SK-N-SH (cell line): Measurements from ENCODE around the gene NUDT16.

Experiments used
- CHD2 ChIP-seq: fragments of 150-350 bp; IDR thresholded peaks from 2 replicates; pipeline ENCODE4 v1.6.1; 2018; ENCODE audit warnings: low read length; ENCODE audit not compliant: partially characterized antibody
- CTCF ChIP-seq: fragments of 200-600 bp; sonication (generic); IDR thresholded peaks from 2 replicates; pipeline ENCODE4 v1.6.1; 2017; ENCODE audit warnings: antibody characterized with exemption, mild to moderate bottlenecking, moderate library complexity
- EZH2phosphoT487 ChIP-seq: fragments of 200-600 bp; sonication (generic); IDR thresholded peaks from 2 replicates; pipeline ENCODE4 v1.6.1; 2017; ENCODE audit warnings: low read depth, mixed run types, mild to moderate bottlenecking, antibody characterized with exemption, moderate library complexity, borderline replicate concordance
- FOXJ3 ChIP-seq: sonication (generic); formaldehyde crosslinking; IDR thresholded peaks from 2 replicates; pipeline ENCODE4 v1.5.1; 2020; ENCODE audit warnings: mild to moderate bottlenecking, missing genetic modification reagents
- FOXM1 ChIP-seq: IDR thresholded peaks from 2 replicates; pipeline ENCODE4 v1.4.0; 2012; ENCODE audit warnings: low read depth, mild to moderate bottlenecking
- PBX3 ChIP-seq: IDR thresholded peaks from 2 replicates; pipeline ENCODE4; 2012
- POLR2AphosphoS5 ChIP-seq: IDR thresholded peaks from 2 replicates; pipeline ENCODE4 v1.6.1; 2012; ENCODE audit warnings: low read depth, low read length
- RAD21 ChIP-seq: IDR thresholded peaks from 2 replicates; pipeline ENCODE4 v1.6.1; 2012; ENCODE audit warnings: mild to moderate bottlenecking, low read length
- SIN3A ChIP-seq: IDR thresholded peaks from 2 replicates; pipeline ENCODE4 v1.6.1; 2012; ENCODE audit warnings: low read depth, mild to moderate bottlenecking, low read length, moderate library complexity, borderline replicate concordance
- TAF1 ChIP-seq: IDR thresholded peaks from 2 replicates; pipeline ENCODE4 v1.6.1; 2012; ENCODE audit warnings: low read depth, mild to moderate bottlenecking, low read length, moderate library complexity, borderline replicate concordance
- TF ChIP-seq, protein P1 (sequence below): IDR thresholded peaks from 2 replicates; pipeline ENCODE4 v1.4.0; 2012; ENCODE audit warnings: low read depth

DNA sequence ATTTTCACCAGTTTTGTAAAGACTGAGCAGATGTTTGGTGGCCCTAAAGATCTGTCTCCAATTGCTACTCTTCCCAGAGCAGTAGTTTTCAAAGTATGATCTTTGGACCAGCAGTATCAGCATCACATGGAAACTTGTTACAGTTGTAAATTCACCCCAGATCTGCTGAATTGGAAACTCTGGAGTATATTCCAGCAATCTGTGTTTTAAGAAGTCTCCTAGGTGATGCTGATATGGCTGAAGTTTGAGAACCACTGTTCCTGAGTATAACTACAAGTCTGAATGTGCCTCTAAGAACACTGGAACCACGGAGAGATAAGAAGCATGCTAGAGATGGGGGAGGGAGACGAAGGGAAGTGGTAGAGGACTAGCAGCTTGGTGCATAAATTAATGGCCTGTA is 45.7 kb downstream of the NUDT16 start:
- TF ChIP-seq CTCF = no peak
- TF ChIP-seq SIN3A = no peak
- TF ChIP-seq RAD21 = no peak
- TF ChIP-seq, protein P1, sequence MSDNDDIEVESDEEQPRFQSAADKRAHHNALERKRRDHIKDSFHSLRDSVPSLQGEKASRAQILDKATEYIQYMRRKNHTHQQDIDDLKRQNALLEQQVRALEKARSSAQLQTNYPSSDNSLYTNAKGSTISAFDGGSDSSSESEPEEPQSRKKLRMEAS = no peak
- no peak for TF ChIP-seq TAF1
- no peak for TF ChIP-seq FOXJ3 (CRISPR knock-in tag)
- TF ChIP-seq CHD2 = no peak
- TF ChIP-seq EZH2phosphoT487 = no peak
- TF ChIP-seq POLR2AphosphoS5 = no peak
- TF ChIP-seq PBX3 = no peak
- no peak for TF ChIP-seq FOXM1
